WTC11 (cell line): ENCODE data around the gene ZSCAN2. TPM values are rescaled to one million over a fixed set of nuclear protein-coding genes. Genes with fewer than 3 reads are reported as not detected.

Experiments used
- ATAC-seq: fragments of 200-7000 bp; cut with Tn5 transposase; 2 replicates; pipeline ENCODE4 v1.10.0; 2021; ENCODE audit warnings: mild to moderate bottlenecking, moderate library complexity
- CTCF ChIA-PET: fragments of 300-600 bp; sonication (Branson Sonifier 250); formaldehyde crosslinking; loops from one replicate; lab custom pipeline; 2021; ENCODE audit warnings: antibody characterized with exemption; lab: Charles Lee
- POLR2A ChIA-PET: fragments of 350-600 bp; sonication (Branson Sonifier 250); formaldehyde crosslinking; loops from one replicate; lab custom pipeline; 2021; ENCODE audit warnings: antibody characterized with exemption; lab: Charles Lee
- DNase-seq: peaks from one replicate; pipeline ENCODE4 v3.0.0; 2021; ENCODE audit warnings: low spot score
- H3K27ac Mint-ChIP-seq: 2 replicates; pipeline ENCODE4 v1.8.0; 2021; ENCODE audit warnings: mixed read lengths
- H3K27me3 Mint-ChIP-seq: 2 replicates; pipeline ENCODE4 v1.8.0; 2021; ENCODE audit warnings: low read depth, mild to moderate bottlenecking, moderate library complexity, mixed read lengths
- H3K36me3 Mint-ChIP-seq: 2 replicates; pipeline ENCODE4 v1.8.0; 2021; ENCODE audit warnings: mixed read lengths
- H3K4me1 Mint-ChIP-seq: 2 replicates; pipeline ENCODE4 v1.8.0; 2022; ENCODE audit warnings: mixed read lengths
- H3K4me3 Mint-ChIP-seq: 2 replicates; pipeline ENCODE4 v1.8.0; 2021; ENCODE audit warnings: mild to moderate bottlenecking, moderate library complexity, mixed read lengths
- H3K9me3 Mint-ChIP-seq: 2 replicates; pipeline ENCODE4 v1.8.0; 2021; ENCODE audit warnings: mixed read lengths
- AR ChIP-seq: fragments of 250-450 bp; sonication (Bioruptor Pico); IDR thresholded peaks from 2 replicates; pipeline ENCODE4 v1.9.0; 2021; ENCODE audit warnings: mild to moderate bottlenecking
- ATF2 ChIP-seq: sonication (generic); formaldehyde crosslinking; IDR thresholded peaks from 2 replicates; pipeline ENCODE4 v1.8.1; 2022; ENCODE audit warnings: low read depth, missing genetic modification reagents, borderline replicate concordance
- E2F5 ChIP-seq: sonication (generic); formaldehyde crosslinking; IDR thresholded peaks from 2 replicates; pipeline ENCODE4 v1.8.1; 2022; ENCODE audit warnings: mild to moderate bottlenecking, moderate library complexity, missing genetic modification reagents
- ELF4 ChIP-seq: sonication (generic); formaldehyde crosslinking; IDR thresholded peaks from 2 replicates; pipeline ENCODE4 v1.8.1; 2022; ENCODE audit warnings: low read depth, mild to moderate bottlenecking, moderate library complexity, missing genetic modification reagents
- GABPB1 ChIP-seq: sonication (generic); formaldehyde crosslinking; IDR thresholded peaks from 2 replicates; pipeline ENCODE4 v1.8.1; 2023; ENCODE audit warnings: mild to moderate bottlenecking, missing genetic modification reagents
- NFATC4 ChIP-seq: fragments of 250-450 bp; sonication (Bioruptor Pico); IDR thresholded peaks from 2 replicates; pipeline ENCODE4 v1.9.0; 2021; ENCODE audit warnings: mild to moderate bottlenecking
- PRDM15 ChIP-seq: sonication (generic); formaldehyde crosslinking; IDR thresholded peaks from 2 replicates; pipeline ENCODE4 v1.8.0; 2022; ENCODE audit warnings: missing genetic modification reagents
- USF1 ChIP-seq: sonication (generic); formaldehyde crosslinking; IDR thresholded peaks from 2 replicates; pipeline ENCODE4 v1.8.0; 2022; ENCODE audit warnings: mild to moderate bottlenecking, missing genetic modification reagents
- ZNF121 ChIP-seq: sonication (generic); formaldehyde crosslinking; IDR thresholded peaks from 2 replicates; pipeline ENCODE4 v1.8.0; 2023; ENCODE audit warnings: missing genetic modification reagents
- ZNF512 ChIP-seq: sonication (generic); formaldehyde crosslinking; IDR thresholded peaks from 2 replicates; pipeline ENCODE4 v1.8.1; 2022; ENCODE audit warnings: missing genetic modification reagents, borderline replicate concordance
- ZNF532 ChIP-seq: fragments of 250-450 bp; sonication (Bioruptor Pico); IDR thresholded peaks from 2 replicates; pipeline ENCODE4 v1.9.0; 2021; ENCODE audit warnings: mild to moderate bottlenecking, borderline replicate concordance
- ZNF671 ChIP-seq: fragments of 250-450 bp; sonication (Bioruptor Pico); IDR thresholded peaks from 2 replicates; pipeline ENCODE4 v1.8.0; 2021; ENCODE audit warnings: mild to moderate bottlenecking
- total RNA-seq: library from RNA; stranded (reverse); gene quantifications from 3 replicates; pipeline ENCODE4 v1.2.3, GENCODE V29; 2021

Gene ZSCAN2
- total RNA-seq, 1 experiment from 2014 or later: 51.9 TPM

- Mint-ChIP-seq H3K27ac (no peak overlapping the region), H3K36me3 (peaks cover 52% of the 10 kb centered on the region), H3K4me1 (peaks cover 11% of the 10 kb centered on the region), H3K4me3 (no peak overlapping the region), H3K27me3 (no peaks in the 10 kb centered on the region; the same call in 1 of the 2 replicates), H3K9me3 (no peaks in the 10 kb centered on the region)
- ATAC-seq (no peak), DNase-seq (no peak)
- TF ChIP-seq USF1 (no peak), ZNF512 (no peak), PRDM15 (CRISPR knock-in tag) (no peak), ZNF532 (CRISPR knock-in tag) (no peak), E2F5 (CRISPR knock-in tag) (no peak), GABPB1 (CRISPR knock-in tag) (no peak), AR (CRISPR knock-in tag) (no peak), NFATC4 (CRISPR knock-in tag) (no peak), ZNF121 (CRISPR knock-in tag) (no peak), ZNF671 (CRISPR knock-in tag) (no peak), ATF2 (CRISPR knock-in tag) (no peak), ELF4 (no peak)
- ChIA-PET CTCF (no interaction called here), POLR2A (no interaction called here)
These were observed 48.9 kb downstream of the ZSCAN2 start for GRCh38 chr15:84649706-84650105.
